GM13977 (cell line): ENCODE data around the gene SF3B5.
"Not testable (repeated sequence)": the region's sequence is repeated elsewhere in the genome, so short reads cannot be mapped to it uniquely, and the experiment has no call there.

Experiments used
- DNase-seq: peaks from one replicate; pipeline ENCODE4 v3.0.0; 2012; ENCODE audit warnings: low spot score
- in situ Hi-C: fragments of 300-500 bp; cut with MboI; formaldehyde crosslinking; loops from one replicate; pipeline ENCODE4 v1.12.0; 2022; ENCODE audit warnings: low sequenced_read_pairs, low pct_unique_long_range_greater_than_20kb, mixed read lengths, inconsistent platforms; ENCODE audit not compliant: unreplicated experiment
- TF ChIP-seq, protein P1 (sequence below): IDR thresholded peaks from 2 replicates; pipeline ENCODE4 v1.5.1; 2012; ENCODE audit warnings: mild to moderate bottlenecking, control low read depth; ENCODE audit not compliant: insufficient read depth; ENCODE audit errors: extremely low read depth, missing control alignments

SF3B5 gene

GRCh38 chr6:144138542-144138941 lies 43.2 kb upstream of the SF3B5 start:
- no peak for DNase-seq
- TF ChIP-seq, protein P1, sequence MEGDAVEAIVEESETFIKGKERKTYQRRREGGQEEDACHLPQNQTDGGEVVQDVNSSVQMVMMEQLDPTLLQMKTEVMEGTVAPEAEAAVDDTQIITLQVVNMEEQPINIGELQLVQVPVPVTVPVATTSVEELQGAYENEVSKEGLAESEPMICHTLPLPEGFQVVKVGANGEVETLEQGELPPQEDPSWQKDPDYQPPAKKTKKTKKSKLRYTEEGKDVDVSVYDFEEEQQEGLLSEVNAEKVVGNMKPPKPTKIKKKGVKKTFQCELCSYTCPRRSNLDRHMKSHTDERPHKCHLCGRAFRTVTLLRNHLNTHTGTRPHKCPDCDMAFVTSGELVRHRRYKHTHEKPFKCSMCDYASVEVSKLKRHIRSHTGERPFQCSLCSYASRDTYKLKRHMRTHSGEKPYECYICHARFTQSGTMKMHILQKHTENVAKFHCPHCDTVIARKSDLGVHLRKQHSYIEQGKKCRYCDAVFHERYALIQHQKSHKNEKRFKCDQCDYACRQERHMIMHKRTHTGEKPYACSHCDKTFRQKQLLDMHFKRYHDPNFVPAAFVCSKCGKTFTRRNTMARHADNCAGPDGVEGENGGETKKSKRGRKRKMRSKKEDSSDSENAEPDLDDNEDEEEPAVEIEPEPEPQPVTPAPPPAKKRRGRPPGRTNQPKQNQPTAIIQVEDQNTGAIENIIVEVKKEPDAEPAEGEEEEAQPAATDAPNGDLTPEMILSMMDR: no peak
- in situ Hi-C loops: no loop called here

GRCh38 chr6:144134737-144135136 lies 39.4 kb upstream of the SF3B5 start:
- in situ Hi-C loops: no loop called here
- no peak for DNase-seq
- TF ChIP-seq, protein P1: no peak

DNA sequence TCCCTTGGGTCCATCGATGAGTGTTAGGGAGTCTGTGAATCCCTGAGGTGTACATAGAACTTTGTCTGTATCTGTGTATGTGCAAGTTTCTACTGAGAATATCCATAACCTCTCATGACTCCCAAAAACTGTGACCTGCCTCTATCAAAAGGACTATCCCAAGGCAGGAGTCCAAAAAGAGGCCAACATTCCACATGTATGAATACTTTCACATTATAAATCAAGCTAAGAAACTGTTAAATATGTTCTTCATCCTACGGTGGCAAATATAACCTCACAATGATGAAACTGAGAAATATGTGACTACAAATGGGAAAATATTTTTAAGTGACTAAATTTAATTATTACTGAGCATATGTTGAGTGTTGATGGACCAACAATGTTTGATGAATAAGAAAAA lies 38.8 kb upstream of the SF3B5 start:
- in situ Hi-C loops: no loop called here
- TF ChIP-seq, protein P1: no peak
- DNase-seq: no peak

DNA sequence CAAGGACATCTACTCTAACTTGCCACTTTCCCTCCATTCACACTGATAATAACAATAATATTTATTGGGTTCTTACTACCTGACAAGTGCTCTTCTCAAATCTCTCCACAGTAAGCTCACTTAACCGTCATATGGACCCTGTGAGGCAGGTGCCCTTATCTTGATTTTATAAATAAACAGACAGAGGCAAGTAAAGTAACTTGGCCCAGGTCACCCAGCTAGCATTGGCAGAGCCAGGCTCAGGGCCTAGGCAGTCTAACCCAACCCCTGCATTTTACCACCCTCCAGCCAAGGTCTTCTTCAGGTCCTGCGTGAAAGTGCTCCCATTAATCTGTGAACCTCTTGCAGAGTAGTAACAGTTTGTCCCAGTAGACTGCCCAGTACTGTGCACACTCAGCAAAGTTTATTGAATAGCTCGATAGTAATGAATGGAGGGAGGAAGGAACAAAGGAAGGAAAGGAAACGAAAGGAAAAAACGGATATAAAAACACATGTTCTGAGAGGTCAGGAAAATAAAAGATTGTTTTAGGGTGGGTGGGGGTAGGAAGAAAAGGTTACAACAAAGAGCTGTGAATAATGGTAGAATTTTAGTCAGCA lies 38.0 kb upstream of the SF3B5 start:
- DNase-seq: no peak
- in situ Hi-C loops: no loop called here

GRCh38 chr6:144132167-144132690 lies 36.9 kb upstream of the SF3B5 start:
- in situ Hi-C loops, DNase-seq: not testable (repeated sequence)

More for the DNA sequence above, 38.0 kb upstream of the SF3B5 start:
- TF ChIP-seq, protein P1: no peak

DNA sequence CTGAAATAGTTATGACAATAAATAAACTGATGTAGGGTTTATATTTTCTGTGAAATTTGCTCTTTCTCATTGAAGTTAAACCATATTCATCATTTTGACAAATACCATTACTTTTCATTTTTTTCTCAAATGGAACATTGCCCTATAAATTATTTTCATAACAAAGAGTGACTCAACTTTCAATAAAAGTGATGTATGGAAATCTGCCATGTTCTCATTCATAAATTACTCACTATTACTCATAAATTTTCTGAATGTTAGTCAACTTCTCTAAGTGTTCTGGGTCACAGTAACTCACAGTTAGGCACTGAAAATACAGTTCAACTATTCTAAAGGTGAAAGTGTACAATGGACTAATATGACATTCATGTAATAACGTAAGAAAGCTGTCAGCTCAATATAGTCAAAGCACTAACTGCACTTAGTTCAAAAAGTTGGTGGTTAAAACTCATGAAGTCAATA lies 35.9 kb upstream of the SF3B5 start:
- TF ChIP-seq, protein P1: no peak
- in situ Hi-C loops: no loop called here
- DNase-seq: no peak

- in situ Hi-C loops: no loop called here
- TF ChIP-seq, protein P1: no peak
- DNase-seq: no peak
Observed at GRCh38 chr6:144129469-144129868, 34.1 kb upstream of the SF3B5 start.
